HG03558 (cell line): Measurements from ENCODE around the gene RAB37.
A peak's percentile ranks its signal among the peaks of the same experiment; 100 is the strongest.

Experiments used
- ATAC-seq: cut with Tn5 transposase; IDR thresholded peaks from one replicate; pipeline ENCODE4 v1.9.1; 2021; ENCODE audit warnings: moderate number of reproducible peaks; ENCODE audit not compliant: unreplicated experiment; ENCODE audit errors: extremely low read depth

The RAB37 gene

GRCh38 chr17:74775409-74776043 lies 38.5 kb downstream of the RAB37 start:
- ATAC-seq: no peak

DNA sequence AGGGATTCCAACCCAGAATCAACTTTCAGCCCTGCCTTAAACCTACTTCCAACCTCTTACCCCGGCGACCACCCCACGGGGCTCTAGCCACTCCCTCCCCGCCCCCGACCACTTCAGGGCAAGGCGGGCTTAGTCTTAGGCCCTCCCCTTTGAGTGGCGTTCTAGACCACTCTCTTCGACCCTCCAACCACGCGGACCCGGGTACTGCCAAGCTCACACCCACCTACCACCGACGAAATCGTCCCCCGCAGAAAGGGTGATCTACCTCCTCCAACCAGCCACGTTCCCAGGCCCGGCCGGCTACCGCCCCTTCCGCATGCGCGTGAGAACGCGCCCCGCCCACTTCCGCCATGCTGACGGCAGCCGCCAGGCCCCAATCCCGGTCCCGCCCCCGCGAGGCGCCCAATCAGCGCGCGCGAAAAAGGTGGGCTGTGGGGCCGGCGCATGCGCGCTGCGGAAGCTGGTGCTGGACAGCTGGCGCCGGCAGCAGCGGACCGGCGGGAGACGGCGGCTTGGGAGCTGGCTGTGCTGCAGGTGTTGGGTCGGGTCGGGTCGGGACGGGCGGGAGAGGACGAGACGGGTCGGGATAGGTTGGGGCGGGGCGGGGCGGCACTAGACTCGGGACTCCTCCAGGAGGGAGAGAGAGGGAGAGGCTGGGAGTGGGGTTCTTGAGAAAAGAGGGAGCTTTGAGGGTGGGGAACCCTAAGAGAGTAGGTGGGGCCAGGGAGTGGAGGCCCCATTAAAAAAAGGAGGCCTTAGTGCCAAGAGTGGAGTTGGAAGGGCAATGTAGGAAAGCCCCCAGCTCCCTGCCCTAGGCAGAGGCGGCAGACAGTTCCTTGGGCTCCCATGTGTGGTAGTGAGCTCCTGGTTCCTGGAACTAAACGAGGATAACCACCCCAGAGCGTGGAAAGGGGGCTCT lies 39.2 kb downstream of the RAB37 start, which contains the start of gene NAT9:
Gene NAT9, minus strand, starts transcription at position 302 of the 919 bp plus-strand sequence. CDS start 647 bp downstream, outside the sequence.
- peak; percentile 52 for ATAC-seq

DNA sequence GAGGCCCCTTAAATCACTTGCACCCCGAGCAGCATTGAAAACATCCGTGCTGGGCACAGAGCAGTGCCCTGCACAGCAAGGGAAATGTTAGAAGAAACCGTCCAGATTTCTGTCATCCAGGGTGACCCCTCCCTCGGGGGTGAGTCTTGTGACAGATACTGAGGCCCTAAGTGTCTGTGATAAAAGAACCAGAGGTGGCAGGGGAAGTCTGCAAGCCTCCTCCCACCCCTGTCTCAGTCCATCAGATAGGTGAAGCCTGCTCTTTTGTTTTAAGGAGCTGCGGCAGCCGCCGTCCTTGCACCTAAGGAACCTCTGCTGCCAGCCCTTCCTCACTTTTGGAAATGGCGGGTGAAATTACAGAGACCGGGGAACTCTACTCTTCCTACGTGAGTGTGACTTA lies 39.9 kb downstream of the RAB37 start:
- ATAC-seq: no peak

GRCh38 chr17:74777901-74778515 lies 41.0 kb downstream of the RAB37 start:
- no peak for ATAC-seq

DNA sequence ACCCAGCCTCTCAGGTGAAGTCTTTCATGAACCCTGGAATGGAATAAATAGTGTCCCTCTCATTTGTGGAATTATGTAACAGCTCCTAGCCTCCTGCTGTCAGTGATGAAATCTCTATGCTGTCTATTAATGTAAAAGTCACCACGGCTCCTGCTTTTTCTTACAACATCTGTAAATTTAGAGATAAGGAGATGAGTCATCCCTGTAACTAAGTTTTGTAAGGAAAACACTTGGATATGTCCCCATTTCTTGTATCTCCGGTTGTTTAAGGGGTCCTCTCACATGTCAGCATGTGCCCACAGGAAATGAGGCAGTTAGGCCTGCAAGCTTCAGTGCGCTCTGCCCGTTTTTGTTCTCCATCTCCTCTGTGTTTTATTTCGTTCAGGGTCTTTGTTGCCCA lies 41.9 kb downstream of the RAB37 start:
- ATAC-seq: no peak

DNA sequence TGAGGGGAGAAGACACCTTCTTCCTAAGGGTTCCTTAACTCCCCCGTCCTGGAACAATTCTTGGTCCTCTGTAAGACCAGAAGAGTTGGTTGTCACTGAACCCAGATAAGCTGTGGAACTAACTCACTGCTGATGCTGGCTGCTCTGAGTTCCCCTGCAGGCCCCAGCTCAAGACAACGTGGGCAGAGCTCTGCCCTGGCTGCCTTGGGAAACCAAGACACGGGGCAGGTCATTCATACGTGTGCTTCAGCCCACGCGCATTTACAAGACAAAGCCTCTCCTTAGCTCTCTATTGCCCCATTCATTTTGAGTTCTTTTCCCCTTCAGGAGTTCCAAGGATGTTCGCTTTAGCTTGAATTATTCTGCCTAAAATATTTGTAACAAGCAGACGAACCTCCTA lies 42.4 kb downstream of the RAB37 start:
- no peak for ATAC-seq

- ATAC-seq: no peak
Observed at GRCh38 chr17:74779948-74780400, 42.9 kb downstream of the RAB37 start.

DNA sequence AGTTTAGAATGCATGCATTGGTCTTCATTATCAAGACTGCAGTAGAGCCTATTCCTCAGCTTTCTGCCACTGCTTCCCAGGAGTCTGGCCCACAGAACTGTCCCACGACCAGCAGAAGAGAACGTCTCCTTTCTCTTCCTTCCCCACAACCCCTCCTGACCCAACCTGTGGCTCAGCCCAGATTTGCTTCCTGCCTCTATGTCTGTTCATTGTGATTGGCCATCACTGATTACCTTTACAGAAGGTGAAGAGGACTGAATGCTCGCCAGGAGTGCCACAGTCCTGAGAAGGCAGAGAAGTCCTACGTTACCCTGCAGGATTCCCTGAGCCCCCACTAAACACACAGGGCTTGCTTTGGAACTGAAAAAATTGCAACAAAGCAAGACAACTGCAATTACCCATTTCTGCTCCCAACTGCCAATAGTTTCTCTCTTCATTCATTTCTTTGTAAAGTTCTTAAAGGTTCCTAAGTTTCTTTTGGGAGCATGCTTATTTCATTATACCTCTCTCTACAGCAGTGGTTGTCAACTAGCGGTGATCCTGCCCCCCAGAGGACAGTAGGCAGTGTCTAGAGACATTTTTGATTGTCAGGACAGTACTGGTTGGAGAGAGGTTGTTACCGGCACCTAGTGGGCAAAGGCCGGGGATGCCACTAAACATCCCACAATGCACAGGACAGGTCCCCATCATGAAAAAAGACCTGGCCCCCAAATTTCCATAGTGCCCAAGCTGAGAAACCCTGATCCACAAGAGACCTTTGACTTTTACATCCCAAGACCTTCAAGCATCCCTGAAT lies 43.6 kb downstream of the RAB37 start:
- no peak for ATAC-seq

- ATAC-seq: no peak
Observed at GRCh38 chr17:74782571-74782970, 45.5 kb downstream of the RAB37 start.

- ATAC-seq: no peak
Observed at GRCh38 chr17:74784125-74784810, 47.2 kb downstream of the RAB37 start.

GRCh38 chr17:74785096-74785980 lies 48.3 kb downstream of the RAB37 start:
- no peak for ATAC-seq

DNA sequence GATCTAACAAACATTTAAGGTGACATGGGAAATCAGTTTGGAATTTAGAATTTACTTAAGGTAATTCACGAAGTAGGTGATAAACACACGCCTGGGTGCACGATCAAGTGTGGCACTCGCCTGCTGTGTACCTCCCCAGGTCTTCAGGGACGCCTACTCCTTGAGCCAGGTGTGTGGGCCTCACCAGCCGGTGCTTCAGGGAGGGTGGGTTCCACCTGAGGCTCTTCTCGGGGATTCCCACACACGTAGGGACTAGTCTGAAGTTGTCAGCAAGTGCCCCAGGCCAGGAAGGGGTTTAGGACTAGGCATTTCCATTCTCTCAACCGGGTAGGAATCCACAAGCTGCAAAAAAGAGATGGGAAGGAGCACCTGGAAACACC lies 48.9 kb downstream of the RAB37 start:
- no peak for ATAC-seq

DNA sequence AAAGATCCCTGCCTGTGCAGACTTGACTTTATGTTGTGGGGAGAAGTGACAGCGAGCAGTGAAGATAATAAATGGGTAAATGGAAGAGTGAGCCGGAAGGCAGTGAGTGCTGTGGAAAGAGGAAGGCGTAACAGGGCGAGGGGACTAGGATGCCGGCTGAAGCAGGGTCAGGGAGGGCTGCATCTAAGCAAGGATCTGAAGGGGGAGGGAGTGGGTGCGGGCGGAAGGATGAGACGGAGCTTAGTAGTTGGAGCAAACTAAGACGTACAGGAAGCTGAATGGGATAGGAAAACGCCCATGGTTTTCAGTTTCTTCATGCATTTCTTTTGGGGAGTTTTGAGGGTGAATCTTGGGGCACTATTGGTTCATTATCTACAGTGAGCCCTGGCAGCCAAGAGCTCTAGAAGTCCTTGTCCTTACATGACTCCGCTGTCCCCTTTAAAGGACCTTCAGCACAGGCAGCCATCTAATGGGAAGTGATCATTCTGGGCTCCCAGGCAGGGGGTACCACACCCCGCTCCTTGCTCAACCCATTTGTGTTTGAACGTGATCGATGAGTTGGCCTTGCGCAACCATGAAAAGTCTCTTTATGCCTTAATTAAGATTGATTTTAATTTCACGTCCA lies 49.5 kb downstream of the RAB37 start:
- ATAC-seq: no peak

GRCh38 chr17:74790161-74791058 lies 53.4 kb downstream of the RAB37 start:
- ATAC-seq: no peak

DNA sequence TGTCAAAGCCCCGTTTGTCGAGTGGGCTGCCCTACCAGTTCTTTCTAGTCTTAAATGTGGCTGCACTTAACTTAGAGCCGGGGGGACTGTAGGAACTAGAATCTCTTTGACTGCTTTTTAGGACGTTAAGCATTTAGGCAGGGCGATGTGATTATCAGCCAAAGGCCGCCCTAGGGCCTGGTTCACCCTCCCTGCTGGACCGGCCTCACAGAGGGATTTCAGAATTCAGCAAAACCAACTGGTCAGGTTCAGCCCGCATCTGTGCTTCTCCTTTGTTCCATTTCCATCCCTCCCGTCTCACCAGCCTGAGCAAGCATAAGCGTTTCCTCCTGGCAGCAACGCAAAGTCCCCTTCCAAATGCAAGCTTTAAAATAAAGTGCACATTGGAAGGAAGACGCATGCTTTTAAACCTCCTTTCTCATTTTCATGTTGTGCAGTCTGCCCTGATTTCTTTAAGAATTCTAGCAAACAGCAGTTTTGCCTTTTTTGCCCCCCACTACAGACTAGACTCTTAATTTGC lies 55.6 kb downstream of the RAB37 start:
- no peak for ATAC-seq

GRCh38 chr17:74795327-74796020 lies 58.4 kb downstream of the RAB37 start:
- no peak for ATAC-seq
